ENCODE measurements around the gene ARID1B. TPM values are rescaled to one million over a fixed set of nuclear protein-coding genes. Genes with fewer than 3 reads are reported as not detected.
A peak's percentile ranks its signal among the peaks of the same experiment; 100 is the strongest.

ARID1B gene
- total RNA-seq, 1 donor from 2014 or later, result 248 TPM

GRCh38 chr6:157207521-157208076 lies 430.4 kb downstream of the ARID1B start:
- H3K4me3 Mint-ChIP-seq, result no peak overlapping the region
- ATAC-seq (ENCODE audit: low read depth), result no peak
- H3K27me3 Mint-ChIP-seq, result no peaks in the 10 kb centered on the region
- CTCF ChIA-PET, result no interaction called here
- intact Hi-C loops (cut with micrococcal nuclease), result no loop called here
- no peak for TF ChIP-seq CTCF (IDR thresholded peaks at IDR 0.05)
- H3K27ac Mint-ChIP-seq, result no peak overlapping the region
- peaks cover 71% of the 10 kb centered on the region for H3K36me3 Mint-ChIP-seq (ENCODE audit: low read depth)
- POLR2A ChIA-PET, result no interaction called here
- no peak for DNase-seq
- peaks cover 12% of the 10 kb centered on the region for H3K4me1 Mint-ChIP-seq
- no peaks in the 10 kb centered on the region for H3K9me3 Mint-ChIP-seq

GRCh38 chr6:157209865-157210530 lies 432.8 kb downstream of the ARID1B start:
- ChIA-PET POLR2A (interaction anchor here (2.5 kb wide), 1 partner anchor 13 kb away, joined by 7 read pairs; no protein-coding TSS in a partner anchor), CTCF (no interaction called here)
- ATAC-seq (ENCODE audit: low read depth) (no peak), DNase-seq (no peak)
- intact Hi-C loops (cut with micrococcal nuclease), result no loop called here
- peaks cover 3% of the 10 kb centered on the region for H3K4me1 Mint-ChIP-seq
- H3K4me3 Mint-ChIP-seq, result no peak overlapping the region
- no peaks in the 10 kb centered on the region for H3K9me3 Mint-ChIP-seq
- no peak overlapping the region for H3K27ac Mint-ChIP-seq
- peaks cover 57% of the 10 kb centered on the region for H3K36me3 Mint-ChIP-seq (ENCODE audit: low read depth)
- no peaks in the 10 kb centered on the region for H3K27me3 Mint-ChIP-seq
- TF ChIP-seq CTCF (IDR thresholded peaks at IDR 0.05), result no peak

GRCh38 chr6:157210954-157211353 lies 433.8 kb downstream of the ARID1B start:
- ATAC-seq (ENCODE audit: low read depth) (no peak), DNase-seq (no peak)
- ChIA-PET POLR2A (interaction anchor here (0.7 to 2.5 kb wide), 2 partner anchors 12 to 15 kb away, joined by 4 to 7 read pairs; no protein-coding TSS in a partner anchor), CTCF (interaction anchor here (1.1 kb wide), 1 partner anchor 12 kb away, joined by 3 read pairs; no protein-coding TSS in a partner anchor)
- Mint-ChIP-seq H3K27me3 (no peaks in the 10 kb centered on the region), H3K4me1 (peaks cover 3% of the 10 kb centered on the region), H3K27ac (no peak overlapping the region), H3K4me3 (no peak overlapping the region), H3K36me3 (ENCODE audit: low read depth) (peaks cover 48% of the 10 kb centered on the region), H3K9me3 (no peaks in the 10 kb centered on the region)
- intact Hi-C loops (cut with micrococcal nuclease), result no loop called here
- no peak for TF ChIP-seq CTCF (IDR thresholded peaks at IDR 0.05)

GRCh38 chr6:157211603-157212455 lies 434.7 kb downstream of the ARID1B start:
- ATAC-seq (ENCODE audit: low read depth) (peak; percentile 21), DNase-seq (no peak)
- TF ChIP-seq CTCF (IDR thresholded peaks at IDR 0.05), result no peak
- ChIA-PET CTCF (interaction anchor here (1.1 kb wide), 1 partner anchor 11 kb away, joined by 3 read pairs; no protein-coding TSS in a partner anchor), POLR2A (interaction anchor here (0.7 to 2.5 kb wide), 3 partner anchors 9 to 908 kb away, joined by 3 to 7 read pairs (median 7); no protein-coding TSS in a partner anchor)
- H3K4me1 Mint-ChIP-seq, result peaks cover 3% of the 10 kb centered on the region
- H3K36me3 Mint-ChIP-seq (ENCODE audit: low read depth), result peaks cover 39% of the 10 kb centered on the region
- no peak overlapping the region for H3K27ac Mint-ChIP-seq
- no peak overlapping the region for H3K4me3 Mint-ChIP-seq
- intact Hi-C loops (cut with micrococcal nuclease), result no loop called here
- no peaks in the 10 kb centered on the region for H3K9me3 Mint-ChIP-seq
- H3K27me3 Mint-ChIP-seq, result no peaks in the 10 kb centered on the region

- no peak for TF ChIP-seq CTCF (IDR thresholded peaks at IDR 0.05)
- intact Hi-C loops (cut with micrococcal nuclease), result no loop called here
- H3K4me1 Mint-ChIP-seq, result peaks cover 3% of the 10 kb centered on the region
- H3K27ac Mint-ChIP-seq, result peak overlapping the region; percentile 59
- DNase-seq, result no peak
- H3K27me3 Mint-ChIP-seq, result no peaks in the 10 kb centered on the region
- no peaks in the 10 kb centered on the region for H3K9me3 Mint-ChIP-seq
- CTCF ChIA-PET, result no interaction called here
- H3K36me3 Mint-ChIP-seq (ENCODE audit: low read depth), result peaks cover 23% of the 10 kb centered on the region
- H3K4me3 Mint-ChIP-seq, result no peak overlapping the region
- POLR2A ChIA-PET, result interaction anchor here (1.6 kb wide), 1 partner anchor 10 kb away, joined by 3 read pairs; no protein-coding TSS in a partner anchor
- no peak for ATAC-seq (ENCODE audit: low read depth)
Measured at GRCh38 chr6:157213426-157213825, 436.2 kb downstream of the ARID1B start.
